Measurements from ENCODE around the gene ARRDC5. TPM values are rescaled to one million over a fixed set of nuclear protein-coding genes. Genes with fewer than 3 reads are reported as not detected.
"Not testable (repeated sequence)": the region's sequence is repeated elsewhere in the genome, so short reads cannot be mapped to it uniquely, and the experiment has no call there.

Gene ARRDC5
- total and polyA plus RNA-seq, 4 donors, result 0.39 to 0.64 (median 0.53) TPM

- 86 to 95% methylated on average over 8 of the region's 8 CpGs for WGBS, 2 donors
- no peak for ATAC-seq (ENCODE audit: insufficient read depth, low FRiP score)
- no peak overlapping the region for H3K27ac ChIP-seq (ENCODE audit: low read depth in 1 of 2, low read length in 1 of 2)
Measured at GRCh38 chr19:4906963-4907362, 4.3 kb upstream of the ARRDC5 start.

GRCh38 chr19:4904481-4904880, 1.8 kb upstream of the ARRDC5 start:
- no peak for TF ChIP-seq CTCF (IDR thresholded peaks at IDR 0.05; ENCODE audit: control extremely low read depth, extremely low read depth)
- no peak overlapping the region for H3K4me3 ChIP-seq
- H3K27me3 ChIP-seq (ENCODE audit: control insufficient read depth in 3 of 3, insufficient read depth in 3 of 3, low read length in 2 of 3), result no peaks in the 10 kb centered on the region
- H3K9ac ChIP-seq (ENCODE audit: insufficient read depth in 1 of 2, low read length in 2 of 2), result no peak overlapping the region
- peaks cover 0 to 6% (median 0%) of the 10 kb centered on the region in 5 donors for H3K4me1 ChIP-seq (ENCODE audit: control insufficient read depth in 5 of 5, insufficient read depth in 5 of 5, low read length in 5 of 5)
- DNase-seq (no peak), ATAC-seq (ENCODE audit: insufficient read depth, low FRiP score) (no peak)
- 81 to 84% methylated on average over 3 of the region's 3 CpGs for WGBS, 2 donors
- no peak overlapping the region for H3K27ac ChIP-seq (ENCODE audit: low read depth in 1 of 2, low read length in 1 of 2)
- no peaks in the 10 kb centered on the region for H3K36me3 ChIP-seq (ENCODE audit: control insufficient read depth in 4 of 4, insufficient read depth in 4 of 4, low read length in 4 of 4)
- H3K9me3 ChIP-seq (ENCODE audit: control insufficient read depth in 4 of 4, insufficient read depth in 3 of 4, low read length in 3 of 4), result no peaks in the 10 kb centered on the region

More at GRCh38 chr19:4906963-4907362, 4.3 kb upstream of the ARRDC5 start:
- no peak overlapping the region for H3K4me3 ChIP-seq
- H3K9me3 ChIP-seq (ENCODE audit: control insufficient read depth in 4 of 4, insufficient read depth in 3 of 4, low read length in 3 of 4), result no peaks in the 10 kb centered on the region
- no peak for DNase-seq
- TF ChIP-seq CTCF (IDR thresholded peaks at IDR 0.05; ENCODE audit: control extremely low read depth, extremely low read depth), result no peak
- no peaks in the 10 kb centered on the region for H3K27me3 ChIP-seq (ENCODE audit: control insufficient read depth in 3 of 3, insufficient read depth in 3 of 3, low read length in 2 of 3)
- H3K36me3 ChIP-seq (ENCODE audit: control insufficient read depth in 4 of 4, insufficient read depth in 4 of 4, low read length in 4 of 4), result no peaks in the 10 kb centered on the region
- H3K9ac ChIP-seq (ENCODE audit: insufficient read depth in 1 of 2, low read length in 2 of 2), result no peak overlapping the region
- H3K4me1 ChIP-seq (ENCODE audit: control insufficient read depth in 5 of 5, insufficient read depth in 5 of 5, low read length in 5 of 5), result peaks cover 0 to 17% (median 14%) of the 10 kb centered on the region in 5 donors

GRCh38 chr19:4900879-4901278, 1.8 kb downstream of the ARRDC5 start:
- H3K36me3 ChIP-seq (ENCODE audit: control insufficient read depth in 4 of 4, insufficient read depth in 4 of 4, low read length in 4 of 4); H3K27ac ChIP-seq (ENCODE audit: low read depth in 1 of 2, low read length in 1 of 2); DNase-seq; ATAC-seq (ENCODE audit: insufficient read depth, low FRiP score); H3K9me3 ChIP-seq (ENCODE audit: control insufficient read depth in 4 of 4, insufficient read depth in 3 of 4, low read length in 3 of 4); H3K9ac ChIP-seq (ENCODE audit: insufficient read depth in 1 of 2, low read length in 2 of 2); H3K4me3 ChIP-seq; H3K27me3 ChIP-seq (ENCODE audit: control insufficient read depth in 3 of 3, insufficient read depth in 3 of 3, low read length in 2 of 3); H3K4me1 ChIP-seq (ENCODE audit: control insufficient read depth in 5 of 5, insufficient read depth in 5 of 5, low read length in 5 of 5): not testable (repeated sequence)
- WGBS, 2 donors, result 38 to 68% methylated on average over 13 of the region's 13 CpGs

- WGBS, 2 donors, result 75 to 88% methylated on average over 7 of the region's 7 CpGs
- H3K4me3 ChIP-seq, result no peak overlapping the region
- TF ChIP-seq CTCF (IDR thresholded peaks at IDR 0.05; ENCODE audit: control extremely low read depth, extremely low read depth), result no peak
- H3K9me3 ChIP-seq (ENCODE audit: control insufficient read depth in 4 of 4, insufficient read depth in 3 of 4, low read length in 3 of 4), result no peaks in the 10 kb centered on the region
- H3K27ac ChIP-seq (ENCODE audit: low read depth in 1 of 2, low read length in 1 of 2), result no peak overlapping the region
- no peaks in the 10 kb centered on the region for H3K27me3 ChIP-seq (ENCODE audit: control insufficient read depth in 3 of 3, insufficient read depth in 3 of 3, low read length in 2 of 3)
- no peaks in the 10 kb centered on the region for H3K36me3 ChIP-seq (ENCODE audit: control insufficient read depth in 4 of 4, insufficient read depth in 4 of 4, low read length in 4 of 4)
- H3K9ac ChIP-seq (ENCODE audit: insufficient read depth in 1 of 2, low read length in 2 of 2), result no peak overlapping the region
- H3K4me1 ChIP-seq (ENCODE audit: control insufficient read depth in 5 of 5, insufficient read depth in 5 of 5, low read length in 5 of 5), result peaks cover 0 to 3% (median 0%) of the 10 kb centered on the region in 5 donors
- ATAC-seq (ENCODE audit: insufficient read depth, low FRiP score) (no peak), DNase-seq (no peak)
Measured at GRCh38 chr19:4897146-4897545, 5.5 kb downstream of the ARRDC5 start.
